Measurements from ENCODE around the gene SGCA. TPM values are rescaled to one million over a fixed set of nuclear protein-coding genes. Genes with fewer than 3 reads are reported as not detected.

The SGCA gene
- total RNA-seq, 4 donors from 2014 or later, result 72.7 to 145 (median 82.8) TPM

- intact Hi-C loops (cut with DNase I), result loop anchor here (5.0 kb wide), 1 partner anchor 37 kb away; no protein-coding TSS in a partner anchor
- peak overlapping the region; percentile 76 to 91 (median 78) for H3K4me3 ChIP-seq
- H3K36me3 ChIP-seq, result peaks cover 3 to 16% (median 13%) of the 10 kb centered on the region in 4 donors
- no peak for TF ChIP-seq POLR2A (IDR thresholded peaks at IDR 0.05; ENCODE audit: low read depth)
- TF ChIP-seq POLR2AphosphoS5 (IDR thresholded peaks at IDR 0.05), result no peak
- TF ChIP-seq, protein P1, sequence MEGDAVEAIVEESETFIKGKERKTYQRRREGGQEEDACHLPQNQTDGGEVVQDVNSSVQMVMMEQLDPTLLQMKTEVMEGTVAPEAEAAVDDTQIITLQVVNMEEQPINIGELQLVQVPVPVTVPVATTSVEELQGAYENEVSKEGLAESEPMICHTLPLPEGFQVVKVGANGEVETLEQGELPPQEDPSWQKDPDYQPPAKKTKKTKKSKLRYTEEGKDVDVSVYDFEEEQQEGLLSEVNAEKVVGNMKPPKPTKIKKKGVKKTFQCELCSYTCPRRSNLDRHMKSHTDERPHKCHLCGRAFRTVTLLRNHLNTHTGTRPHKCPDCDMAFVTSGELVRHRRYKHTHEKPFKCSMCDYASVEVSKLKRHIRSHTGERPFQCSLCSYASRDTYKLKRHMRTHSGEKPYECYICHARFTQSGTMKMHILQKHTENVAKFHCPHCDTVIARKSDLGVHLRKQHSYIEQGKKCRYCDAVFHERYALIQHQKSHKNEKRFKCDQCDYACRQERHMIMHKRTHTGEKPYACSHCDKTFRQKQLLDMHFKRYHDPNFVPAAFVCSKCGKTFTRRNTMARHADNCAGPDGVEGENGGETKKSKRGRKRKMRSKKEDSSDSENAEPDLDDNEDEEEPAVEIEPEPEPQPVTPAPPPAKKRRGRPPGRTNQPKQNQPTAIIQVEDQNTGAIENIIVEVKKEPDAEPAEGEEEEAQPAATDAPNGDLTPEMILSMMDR (IDR thresholded peaks at IDR 0.05), result no peak
- no peak for TF ChIP-seq EP300 (IDR thresholded peaks at IDR 0.05)
- H3K9me3 ChIP-seq, result no peaks in the 10 kb centered on the region
- no peaks in the 10 kb centered on the region for H3K27me3 ChIP-seq
- WGBS, result no CpG with 5 or more reads among the region's 30 CpGs
- DNase-seq (ENCODE audit: extremely low spot score), result no peak
- H3K27ac ChIP-seq (replicated peaks in 1 of 4), result peak overlapping the region; percentile 87 to 95 (median 94)
- H3K4me1 ChIP-seq, result peaks cover 57 to 95% (median 89%) of the 10 kb centered on the region in 4 donors
Observed at GRCh38 chr17:50149091-50149416, 16.8 kb upstream of the SGCA start.

DNA sequence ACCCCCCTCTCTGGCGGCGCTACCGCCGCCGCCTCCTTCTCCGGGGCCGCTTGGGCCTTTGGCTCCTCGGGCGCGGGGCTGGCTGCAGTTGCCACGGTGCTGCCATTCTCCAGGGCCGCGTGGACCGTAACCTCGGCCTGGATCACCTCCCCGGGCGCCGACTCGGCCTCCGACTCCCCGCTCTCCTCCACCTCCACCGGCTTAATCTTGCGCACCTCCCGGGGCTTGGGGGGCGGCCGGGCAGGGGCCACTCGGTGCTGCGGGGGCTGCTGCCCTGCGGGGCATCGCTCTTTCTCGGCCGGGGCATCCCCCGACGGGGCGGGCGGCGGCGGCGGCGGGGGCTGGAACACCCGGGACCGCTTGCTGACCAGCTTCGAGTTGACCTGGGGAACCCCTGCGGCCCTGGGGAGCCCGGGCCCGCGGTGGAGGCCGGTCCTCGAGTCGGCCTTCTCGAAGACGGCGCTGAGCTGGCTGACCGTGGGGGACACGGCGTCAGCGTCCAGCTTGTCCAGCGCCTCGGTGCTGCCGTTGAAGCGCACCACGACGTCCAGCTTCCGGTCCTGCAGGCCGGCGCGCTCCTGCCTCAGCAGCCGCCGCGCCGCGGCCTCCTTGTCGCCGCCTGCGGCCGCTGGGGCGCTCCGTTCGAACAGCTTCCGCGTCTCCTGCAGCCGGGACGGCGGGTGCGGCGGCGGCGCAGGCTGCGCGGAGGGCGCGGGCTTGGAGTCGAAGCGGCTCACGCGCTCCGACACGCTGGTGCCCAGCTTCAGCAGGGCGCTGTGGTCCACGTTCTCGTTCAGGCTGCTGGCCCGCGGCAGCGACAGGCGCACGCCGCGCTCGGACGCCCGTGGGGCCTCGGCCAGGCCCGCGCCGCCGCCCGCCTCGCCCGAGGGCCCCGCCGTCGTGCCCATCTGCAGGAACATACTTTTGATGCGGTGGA, 16.1 kb upstream of the SGCA start:
- DNase-seq (ENCODE audit: extremely low spot score), result no peak
- 8% methylated on average over 2 of the region's 123 CpGs for WGBS
- no peak for TF ChIP-seq POLR2A (IDR thresholded peaks at IDR 0.05; ENCODE audit: low read depth)
- no peak for TF ChIP-seq EP300 (IDR thresholded peaks at IDR 0.05)
- TF ChIP-seq, protein P1 (IDR thresholded peaks at IDR 0.05), result peak in 1 of 3 experiments; percentile 38
- TF ChIP-seq POLR2AphosphoS5 (IDR thresholded peaks at IDR 0.05), result peak in 1 of 2 donors; percentile 10
- Histone ChIP-seq H3K4me1 (peaks cover 63 to 95% (median 90%) of the 10 kb centered on the region in 4 donors), H3K9me3 (no peaks in the 10 kb centered on the region), H3K4me3 (peak overlapping the region; percentile 76 to 91 (median 78)), H3K36me3 (peaks cover 0 to 10% (median 6%) of the 10 kb centered on the region in 4 donors), H3K27me3 (no peaks in the 10 kb centered on the region), H3K27ac (replicated peaks in 1 of 4) (peak overlapping the region; percentile 87 to 95 (median 94))
- intact Hi-C loops (cut with DNase I), result loop anchor here (5.0 kb wide), 1 partner anchor 37 kb away; no protein-coding TSS in a partner anchor

- no peaks in the 10 kb centered on the region for H3K9me3 ChIP-seq
- DNase-seq (ENCODE audit: extremely low spot score), result no peak
- TF ChIP-seq POLR2A (IDR thresholded peaks at IDR 0.05; ENCODE audit: low read depth) (no peak), POLR2AphosphoS5 (IDR thresholded peaks at IDR 0.05) (no peak), EP300 (IDR thresholded peaks at IDR 0.05) (no peak)
- TF ChIP-seq, protein P1 (IDR thresholded peaks at IDR 0.05), result no peak
- intact Hi-C loops (cut with DNase I), result no loop called here
- H3K4me3 ChIP-seq, result peak within 1 kb of the TSS; percentile 76 to 91 (median 78)
- peak within 1 kb of the TSS; percentile 87 to 95 (median 94) for H3K27ac ChIP-seq (replicated peaks in 1 of 4)
- H3K4me1 ChIP-seq, result peaks cover 66 to 95% (median 90%) of the 10 kb centered on the region in 4 donors
- WGBS, result 0% methylated on average over 32 of the region's 69 CpGs
- peaks cover 0 to 3% (median 0%) of the 10 kb centered on the region in 4 donors for H3K36me3 ChIP-seq
- no peaks in the 10 kb centered on the region for H3K27me3 ChIP-seq
Observed at GRCh38 chr17:50150354-50151040, 15.3 kb upstream of the SGCA start, which contains the start of gene PPP1R9B. PPP1R9B (minus strand) TSS chr17:50150677; CDS start chr17:50150513, 164 bp downstream.

- no peak for TF ChIP-seq EP300 (IDR thresholded peaks at IDR 0.05)
- peak; percentile 73 to 76 for TF ChIP-seq POLR2AphosphoS5 (IDR thresholded peaks at IDR 0.05)
- TF ChIP-seq, protein P1 (IDR thresholded peaks at IDR 0.05), result peak; percentile 32 to 92 (median 39)
- H3K4me1 ChIP-seq, result peaks cover 64 to 93% (median 88%) of the 10 kb centered on the region in 4 donors
- peak; percentile 96 for DNase-seq (ENCODE audit: extremely low spot score)
- intact Hi-C loops (cut with DNase I), result no loop called here
- no peaks in the 10 kb centered on the region for H3K27me3 ChIP-seq
- H3K27ac ChIP-seq (replicated peaks in 1 of 4), result peak overlapping the region; percentile 87 to 95 (median 94)
- peak overlapping the region; percentile 76 to 91 (median 78) for H3K4me3 ChIP-seq
- no peaks in the 10 kb centered on the region for H3K36me3 ChIP-seq
- no peaks in the 10 kb centered on the region for H3K9me3 ChIP-seq
- WGBS, result under 1% methylated on average over 18 of the region's 40 CpGs
Observed at GRCh38 chr17:50151041-50151936, 14.5 kb upstream of the SGCA start.

Data from esophagus muscularis mucosa (tissue), 4 donors.